ENCODE data around the gene ARSK. TPM values are rescaled to one million over a fixed set of nuclear protein-coding genes. Genes with fewer than 3 reads are reported as not detected.
"Not testable (repeated sequence)": the region's sequence is repeated elsewhere in the genome, so short reads cannot be mapped to it uniquely, and the experiment has no call there.

Gene ARSK
- total RNA-seq, 1 experiment from 2014 or later = 11.0 TPM

DNA sequence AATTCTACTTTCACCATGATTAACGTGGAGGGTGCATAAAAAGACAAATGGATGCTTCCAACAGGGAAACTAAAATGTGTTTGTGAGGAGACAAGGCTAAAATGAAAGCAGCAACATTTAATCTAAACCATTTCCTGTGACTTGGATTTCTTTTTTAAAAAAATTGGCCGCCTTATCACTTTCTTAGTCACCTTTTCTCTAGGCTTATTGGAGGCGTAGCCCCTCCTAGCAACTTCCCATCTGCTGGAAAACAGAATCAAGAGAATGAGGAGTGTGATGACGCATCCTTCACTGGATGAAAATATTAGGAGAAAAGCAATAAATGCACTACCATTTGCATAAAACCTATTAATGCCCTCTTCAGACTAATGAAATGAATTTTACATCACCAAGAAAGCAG lies 64.2 kb downstream of the ARSK start:
- DNase-seq (ENCODE audit: low spot score) = no peak

DNA sequence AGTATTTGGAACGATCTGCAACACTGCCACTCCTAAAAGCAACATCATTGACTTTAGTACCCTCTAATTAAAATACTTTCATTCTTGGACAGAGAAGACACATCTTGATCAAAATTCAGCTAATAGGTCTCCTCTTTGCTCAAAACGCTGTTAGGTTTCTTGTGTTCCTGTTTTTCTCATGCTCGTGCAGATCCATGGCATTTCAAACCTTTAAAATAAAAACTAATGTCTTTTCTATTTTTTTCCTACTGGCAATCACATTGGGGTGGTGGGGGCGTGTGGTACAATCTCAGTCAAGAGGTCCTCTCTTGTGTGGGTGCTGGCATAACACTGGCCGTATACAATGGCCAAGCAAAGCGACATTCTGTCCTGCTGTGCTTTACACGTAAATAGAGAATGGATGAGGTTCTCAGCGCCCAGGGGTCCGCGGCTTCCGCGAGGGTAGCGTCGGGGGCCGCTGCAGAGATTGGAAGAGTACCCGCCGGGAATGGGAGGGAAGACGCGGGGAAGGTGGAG lies 64.7 kb downstream of the ARSK start:
- in situ Hi-C loops (cut with HindIII; ENCODE audit: low sequenced_read_pairs) = no loop called here

More for the DNA sequence above, 64.2 kb downstream of the ARSK start:
- in situ Hi-C loops (cut with HindIII; ENCODE audit: low sequenced_read_pairs) = no loop called here

DNA sequence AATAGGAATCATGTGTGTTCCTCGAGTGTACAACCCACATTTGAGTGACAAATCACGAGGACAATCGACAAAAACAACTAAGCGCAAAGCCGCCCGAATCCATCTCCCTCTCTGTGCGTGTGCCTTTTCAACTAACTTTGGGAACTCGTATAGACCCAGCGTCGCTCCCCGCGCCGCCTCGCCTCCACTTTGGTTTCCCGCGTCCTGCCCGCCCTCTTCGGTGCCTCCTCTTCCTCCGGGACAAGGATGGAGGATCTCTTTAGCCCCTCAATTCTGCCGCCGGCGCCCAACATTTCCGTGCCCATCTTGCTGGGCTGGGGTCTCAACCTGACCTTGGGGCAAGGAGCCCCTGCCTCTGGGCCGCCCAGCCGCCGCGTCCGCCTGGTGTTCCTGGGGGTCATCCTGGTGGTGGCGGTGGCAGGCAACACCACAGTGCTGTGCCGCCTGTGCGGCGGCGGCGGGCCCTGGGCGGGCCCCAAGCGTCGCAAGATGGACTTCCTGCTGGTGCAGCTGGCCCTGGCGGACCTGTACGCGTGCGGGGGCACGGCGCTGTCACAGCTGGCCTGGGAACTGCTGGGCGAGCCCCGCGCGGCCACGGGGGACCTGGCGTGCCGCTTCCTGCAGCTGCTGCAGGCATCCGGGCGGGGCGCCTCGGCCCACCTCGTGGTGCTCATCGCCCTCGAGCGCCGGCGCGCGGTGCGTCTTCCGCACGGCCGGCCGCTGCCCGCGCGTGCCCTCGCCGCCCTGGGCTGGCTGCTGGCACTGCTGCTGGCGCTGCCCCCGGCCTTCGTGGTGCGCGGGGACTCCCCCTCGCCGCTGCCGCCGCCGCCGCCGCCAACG lies 65.3 kb downstream of the ARSK start, which contains the start of gene GPR150:
GPR150 (plus strand) TSS at position 58 of the 840 bp plus-strand sequence; CDS start at position 247, 189 bp downstream.
- DNase-seq (ENCODE audit: low spot score) = peak; percentile 30
- in situ Hi-C loops (cut with HindIII; ENCODE audit: low sequenced_read_pairs) = no loop called here

More for the DNA sequence above, 64.7 kb downstream of the ARSK start:
- DNase-seq (ENCODE audit: low spot score) = no peak

DNA sequence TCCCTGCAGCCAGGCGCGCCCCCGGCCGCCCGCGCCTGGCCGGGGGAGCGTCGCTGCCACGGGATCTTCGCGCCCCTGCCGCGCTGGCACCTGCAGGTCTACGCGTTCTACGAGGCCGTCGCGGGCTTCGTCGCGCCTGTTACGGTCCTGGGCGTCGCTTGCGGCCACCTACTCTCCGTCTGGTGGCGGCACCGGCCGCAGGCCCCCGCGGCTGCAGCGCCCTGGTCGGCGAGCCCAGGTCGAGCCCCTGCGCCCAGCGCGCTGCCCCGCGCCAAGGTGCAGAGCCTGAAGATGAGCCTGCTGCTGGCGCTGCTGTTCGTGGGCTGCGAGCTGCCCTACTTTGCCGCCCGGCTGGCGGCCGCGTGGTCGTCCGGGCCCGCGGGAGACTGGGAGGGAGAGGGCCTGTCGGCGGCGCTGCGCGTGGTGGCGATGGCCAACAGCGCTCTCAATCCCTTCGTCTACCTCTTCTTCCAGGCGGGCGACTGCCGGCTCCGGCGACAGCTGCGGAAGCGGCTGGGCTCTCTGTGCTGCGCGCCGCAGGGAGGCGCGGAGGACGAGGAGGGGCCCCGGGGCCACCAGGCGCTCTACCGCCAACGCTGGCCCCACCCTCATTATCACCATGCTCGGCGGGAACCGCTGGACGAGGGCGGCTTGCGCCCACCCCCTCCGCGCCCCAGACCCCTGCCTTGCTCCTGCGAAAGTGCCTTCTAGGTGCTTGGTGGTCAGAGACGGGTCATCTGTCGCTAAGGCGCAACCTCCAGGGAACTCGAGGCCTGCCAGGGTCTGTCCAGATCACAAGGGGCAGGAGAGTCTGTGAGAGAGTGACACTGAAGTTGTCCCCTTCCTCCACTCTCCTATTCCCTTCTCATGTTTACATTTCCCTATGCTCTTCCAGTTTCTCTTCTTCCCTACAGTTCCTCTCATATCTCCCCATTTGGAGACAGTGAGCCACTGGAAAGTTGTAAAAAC lies 66.3 kb downstream of the ARSK start:
- in situ Hi-C loops (cut with HindIII; ENCODE audit: low sequenced_read_pairs) = no loop called here
- DNase-seq (ENCODE audit: low spot score) = peak; percentile 29

DNA sequence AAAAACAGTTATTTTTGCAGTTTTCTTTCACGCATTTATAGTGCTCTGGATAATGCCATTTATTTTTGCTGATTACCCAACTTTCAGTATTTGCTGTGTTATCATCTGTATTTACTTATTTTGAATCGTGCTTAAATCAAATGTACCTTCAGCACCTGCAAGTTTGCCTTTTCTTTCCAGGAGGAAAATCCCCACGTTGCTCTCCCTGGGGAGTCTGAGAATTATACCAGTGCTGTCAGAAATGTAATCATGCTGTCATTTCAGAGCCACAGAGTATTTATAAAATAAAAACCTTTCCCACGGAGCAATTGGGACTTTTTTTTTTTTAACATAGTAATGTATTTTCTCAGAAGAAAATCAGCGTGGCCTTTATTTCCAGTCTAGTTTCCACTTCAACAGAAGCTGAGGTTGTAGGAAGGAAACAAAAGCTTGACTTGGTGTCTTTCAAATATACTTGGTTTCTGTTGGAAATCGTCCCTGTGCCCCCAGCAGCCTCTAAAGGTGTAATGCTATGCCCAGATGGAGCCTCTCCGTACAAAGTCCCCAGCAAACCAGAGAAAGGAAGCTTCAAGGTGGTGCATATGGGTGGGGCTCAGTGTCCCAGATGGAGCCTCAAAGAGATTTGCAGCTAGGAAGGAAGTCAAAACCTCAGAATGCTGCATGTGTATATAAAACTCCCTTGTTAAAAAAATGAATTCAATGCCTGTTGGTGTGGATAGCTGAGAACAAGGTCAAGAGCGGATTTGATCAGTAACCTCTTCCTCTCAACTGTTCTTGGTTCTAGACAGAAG lies 67.1 kb downstream of the ARSK start:
- in situ Hi-C loops (cut with HindIII; ENCODE audit: low sequenced_read_pairs) = no loop called here
- DNase-seq (ENCODE audit: low spot score) = peak; percentile 34

DNA sequence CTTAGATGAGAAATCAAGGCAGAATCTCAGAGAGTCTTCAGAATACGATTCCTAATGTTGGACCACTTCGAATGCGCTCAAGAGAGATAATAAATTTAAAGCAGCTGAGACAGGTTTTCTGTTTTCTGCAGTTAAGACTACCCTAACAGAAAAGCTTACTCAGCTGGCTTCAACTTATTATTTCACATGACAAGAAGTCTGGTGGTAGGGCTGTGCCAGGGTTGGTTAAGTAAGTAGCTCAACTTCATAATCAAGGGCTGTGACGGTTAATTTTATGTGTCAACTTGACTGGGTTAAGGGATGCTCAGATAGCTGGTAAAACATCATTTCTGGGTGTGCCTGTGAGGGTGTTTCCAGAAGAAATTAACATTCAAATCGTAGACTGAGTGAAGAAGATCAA lies 68.8 kb downstream of the ARSK start:
- DNase-seq (ENCODE audit: low spot score) = no peak
- in situ Hi-C loops (cut with HindIII; ENCODE audit: low sequenced_read_pairs) = no loop called here

DNA sequence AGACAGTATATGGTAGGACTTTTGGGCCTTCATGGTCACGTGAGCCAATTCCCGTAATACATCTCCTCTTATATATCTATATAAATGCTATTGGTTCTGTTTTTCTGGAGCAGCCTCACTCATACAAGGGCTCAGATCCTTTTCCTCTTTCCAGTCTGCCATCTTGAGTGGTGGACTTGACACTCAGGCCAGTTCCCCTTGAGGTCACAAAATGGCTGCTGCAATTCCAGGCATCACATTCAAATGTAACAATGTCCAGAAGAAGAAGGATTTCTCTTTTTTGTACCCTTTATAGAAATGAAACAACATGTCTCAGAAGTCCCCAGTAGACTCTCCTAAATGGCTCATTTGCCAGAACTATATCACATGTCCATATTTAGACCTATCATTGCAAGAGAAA lies 69.5 kb downstream of the ARSK start:
- DNase-seq (ENCODE audit: low spot score) = no peak
- in situ Hi-C loops (cut with HindIII; ENCODE audit: low sequenced_read_pairs) = no loop called here

DNA sequence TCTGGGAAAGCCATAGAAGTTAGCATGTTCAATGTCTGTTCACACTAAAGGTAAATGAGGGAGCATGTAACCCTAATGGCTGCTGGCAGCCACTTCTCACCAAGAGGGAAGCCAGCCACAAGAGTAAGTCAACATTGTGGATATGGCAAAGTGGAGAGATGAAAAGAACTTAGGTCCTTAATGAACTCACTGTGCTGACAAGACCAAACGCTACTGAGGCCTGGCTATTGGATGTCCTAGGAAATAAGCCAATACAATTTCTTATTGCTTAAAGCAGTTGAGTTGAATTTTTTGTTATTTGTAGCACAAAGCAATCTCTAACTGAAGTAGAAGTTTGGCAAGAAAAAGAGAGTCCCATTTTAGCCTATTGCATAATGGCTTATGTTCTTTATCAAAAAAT lies 71.8 kb downstream of the ARSK start:
- in situ Hi-C loops (cut with HindIII; ENCODE audit: low sequenced_read_pairs) = no loop called here
- DNase-seq (ENCODE audit: low spot score) = no peak

DNA sequence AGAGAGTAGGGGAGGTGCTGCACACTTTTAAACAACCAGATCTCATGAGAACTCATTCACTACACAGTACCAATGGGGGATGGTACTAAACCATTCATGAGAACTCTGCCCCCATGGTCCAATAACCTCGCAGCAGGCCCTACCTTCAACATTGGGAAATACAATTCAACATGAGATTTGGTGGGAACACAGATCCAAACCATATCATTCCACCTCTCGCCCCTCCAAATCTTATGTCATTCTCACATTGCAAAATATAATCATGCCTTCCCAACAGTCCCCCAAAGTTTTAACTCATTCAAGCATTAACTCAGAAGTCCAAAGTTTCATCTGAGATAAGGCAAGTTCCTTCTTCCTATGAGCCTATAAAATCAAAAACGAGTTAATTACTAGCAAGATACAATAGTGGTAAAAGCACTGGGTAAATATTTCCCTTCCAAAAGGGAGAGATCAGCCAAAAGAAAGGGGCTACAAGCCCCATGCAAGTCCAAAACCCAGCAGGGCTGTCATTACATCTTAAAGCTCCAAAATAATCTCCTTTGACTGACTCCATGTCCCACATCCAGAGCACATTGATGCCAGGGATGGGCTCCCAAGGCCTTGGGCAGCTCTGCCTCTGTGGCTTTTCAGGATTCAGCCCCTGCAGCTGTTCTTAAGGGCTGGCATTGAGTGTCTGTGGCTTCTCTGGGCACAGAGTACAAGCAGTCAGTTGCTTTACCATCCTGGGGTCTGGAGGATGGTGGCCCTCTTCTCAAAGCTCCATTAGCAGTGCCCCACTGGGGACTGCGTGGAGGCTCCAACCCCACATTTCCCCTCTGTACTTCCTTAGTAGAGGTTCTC lies 73.3 kb downstream of the ARSK start:
- DNase-seq (ENCODE audit: low spot score) = no peak
- in situ Hi-C loops (cut with HindIII; ENCODE audit: low sequenced_read_pairs) = no loop called here

DNA sequence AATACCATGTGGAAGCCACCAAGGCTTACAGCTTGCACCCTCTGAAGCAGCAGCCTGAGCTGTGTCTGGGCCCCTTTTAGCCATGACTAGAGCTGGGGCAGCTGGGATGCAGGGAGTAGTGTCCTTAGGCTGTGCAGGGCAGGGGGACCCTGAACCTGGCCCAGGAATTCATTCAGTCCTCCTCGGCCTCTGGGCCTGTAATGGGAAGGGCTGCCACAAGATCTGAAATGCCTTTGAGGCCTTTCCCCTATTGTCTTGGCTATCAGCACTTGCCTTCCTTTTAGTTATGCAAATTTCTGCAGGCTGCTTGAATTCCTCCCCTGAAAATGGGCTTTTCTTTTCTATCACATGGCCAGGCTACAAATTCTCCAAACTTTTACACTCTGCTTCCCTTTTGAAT lies 74.0 kb downstream of the ARSK start:
- in situ Hi-C loops (cut with HindIII; ENCODE audit: low sequenced_read_pairs) = no loop called here
- DNase-seq (ENCODE audit: low spot score) = no peak

DNA sequence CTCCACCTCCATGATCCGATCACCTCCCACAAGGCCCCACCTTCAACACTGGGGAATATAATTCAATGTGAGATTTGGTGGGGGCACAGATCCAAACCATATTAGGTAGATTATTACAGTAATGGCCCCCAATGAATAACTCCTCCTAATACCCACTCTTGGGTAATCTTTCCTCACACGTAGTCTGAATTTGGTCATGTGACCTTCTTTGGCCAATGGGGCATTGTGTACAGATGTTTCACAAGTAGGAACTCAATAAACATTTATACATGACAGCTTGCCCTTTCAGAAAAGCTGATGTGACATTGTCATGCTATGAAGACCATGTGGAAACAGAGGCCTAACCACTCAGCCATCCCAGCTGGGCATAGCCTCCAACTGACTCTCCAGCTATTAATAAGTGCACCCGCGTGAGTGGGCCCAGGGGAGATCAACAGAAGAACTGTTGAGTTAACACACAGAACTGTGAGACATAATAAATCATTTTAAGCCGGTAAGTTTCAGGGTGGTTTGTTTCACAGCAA lies 75.6 kb downstream of the ARSK start:
- in situ Hi-C loops (cut with HindIII; ENCODE audit: low sequenced_read_pairs) = no loop called here
- no peak for DNase-seq (ENCODE audit: low spot score)

DNA sequence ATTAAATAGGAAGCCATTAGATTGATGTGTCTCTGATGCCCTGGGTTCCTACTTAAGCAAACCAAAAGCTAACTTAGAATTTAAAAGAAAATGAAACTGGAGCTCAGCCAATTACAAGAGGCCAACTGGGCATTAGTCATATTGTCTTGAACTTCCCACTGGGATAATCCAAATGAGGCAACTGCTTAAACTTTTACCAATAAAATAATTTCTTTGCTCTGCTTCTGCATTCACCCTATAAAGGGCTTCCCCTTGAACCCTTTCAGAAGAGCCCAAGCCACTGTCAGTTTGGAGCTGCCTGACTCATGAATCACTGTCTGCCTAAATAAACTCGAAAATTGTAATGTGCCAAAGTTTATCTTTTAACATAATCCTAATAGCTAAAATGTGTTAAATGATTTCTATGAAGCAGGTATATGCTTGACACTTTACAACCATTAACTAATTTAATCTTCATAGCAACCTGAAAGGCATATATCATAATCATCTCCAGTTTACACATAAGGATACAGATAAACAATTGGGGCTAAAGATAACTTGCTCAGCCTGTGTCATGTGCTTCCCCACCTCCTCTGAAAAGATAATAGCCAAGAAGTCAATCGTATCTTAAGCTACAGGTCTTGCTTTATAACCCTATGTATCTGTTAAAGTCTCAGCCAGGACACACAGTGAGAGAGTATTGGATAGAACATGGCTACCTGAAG lies 76.5 kb downstream of the ARSK start:
- no peak for DNase-seq (ENCODE audit: low spot score)
- in situ Hi-C loops (cut with HindIII; ENCODE audit: low sequenced_read_pairs) = no loop called here

DNA sequence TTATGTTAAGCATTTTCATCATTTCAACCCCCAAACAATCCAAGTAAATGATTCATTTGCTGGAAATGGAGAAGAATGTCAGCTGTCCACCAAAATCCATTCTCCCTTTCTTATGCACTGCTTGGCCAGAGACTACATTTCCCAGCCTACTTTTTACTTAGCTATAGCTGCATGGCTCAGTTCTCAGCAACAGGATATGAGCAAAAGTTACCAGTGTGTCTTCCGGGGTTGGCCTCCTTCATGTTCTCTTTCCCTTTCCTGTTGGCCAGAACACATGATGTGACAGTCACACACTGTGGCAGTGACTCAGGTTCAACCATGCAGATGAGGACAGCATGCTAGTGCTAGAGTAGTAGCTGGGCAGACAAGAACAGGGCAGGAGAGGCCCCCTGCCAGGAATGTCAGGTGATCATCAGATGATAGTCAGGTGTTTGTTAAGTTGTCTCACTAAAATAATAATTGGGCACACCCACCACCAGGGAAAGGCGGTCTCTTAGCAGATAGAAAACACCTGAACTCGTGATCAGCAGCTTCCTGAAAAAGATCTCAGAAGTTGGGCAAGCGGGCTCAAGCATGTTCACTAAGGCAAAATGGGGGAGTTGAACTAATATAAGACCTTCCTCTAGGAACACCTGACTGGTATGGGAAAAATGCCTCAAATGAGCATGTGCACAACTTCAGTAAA lies 77.2 kb downstream of the ARSK start:
- in situ Hi-C loops (cut with HindIII; ENCODE audit: low sequenced_read_pairs) = no loop called here
- DNase-seq (ENCODE audit: low spot score) = no peak

DNA sequence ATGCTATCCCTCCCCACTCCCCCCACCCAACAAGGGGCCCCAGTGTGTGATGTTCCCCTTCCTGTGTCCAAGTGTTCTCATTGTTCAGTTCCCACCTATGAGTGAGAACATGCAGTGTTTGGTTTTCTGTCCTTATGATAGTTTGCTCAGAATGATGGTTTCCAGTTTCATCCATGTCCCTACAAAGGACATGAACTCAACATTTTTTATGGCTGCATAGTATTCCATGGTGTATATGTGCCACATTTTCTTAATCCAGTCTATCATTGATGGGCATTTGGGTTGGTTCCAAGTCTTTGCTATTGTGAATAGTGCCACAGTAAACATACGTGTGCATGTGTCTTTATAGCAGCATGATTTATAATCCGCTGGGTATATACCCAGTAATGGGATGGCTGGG lies 78.0 kb downstream of the ARSK start:
- DNase-seq (ENCODE audit: low spot score); in situ Hi-C loops (cut with HindIII; ENCODE audit: low sequenced_read_pairs): not testable (repeated sequence)

DNA sequence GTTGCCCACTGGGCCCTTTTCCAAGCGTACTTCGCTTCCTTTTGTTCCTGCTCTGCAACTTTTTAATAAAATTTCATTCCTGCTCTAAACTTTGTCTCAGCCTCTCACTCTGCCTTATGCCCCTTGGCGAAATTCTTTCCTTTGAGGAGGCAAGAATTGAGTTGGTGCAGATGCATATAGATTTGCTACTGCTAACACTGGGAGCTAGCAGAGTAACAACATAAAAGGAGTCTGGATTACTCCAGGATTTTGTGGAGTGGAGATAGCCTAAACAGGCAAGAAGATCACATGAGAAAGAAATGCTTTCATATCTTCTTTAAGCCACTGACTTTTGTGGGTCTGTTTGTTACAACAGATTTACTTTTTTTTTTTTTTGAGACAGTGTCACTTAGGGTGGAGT lies 78.8 kb downstream of the ARSK start:
- no peak for DNase-seq (ENCODE audit: low spot score)
- in situ Hi-C loops (cut with HindIII; ENCODE audit: low sequenced_read_pairs) = no loop called here

DNA sequence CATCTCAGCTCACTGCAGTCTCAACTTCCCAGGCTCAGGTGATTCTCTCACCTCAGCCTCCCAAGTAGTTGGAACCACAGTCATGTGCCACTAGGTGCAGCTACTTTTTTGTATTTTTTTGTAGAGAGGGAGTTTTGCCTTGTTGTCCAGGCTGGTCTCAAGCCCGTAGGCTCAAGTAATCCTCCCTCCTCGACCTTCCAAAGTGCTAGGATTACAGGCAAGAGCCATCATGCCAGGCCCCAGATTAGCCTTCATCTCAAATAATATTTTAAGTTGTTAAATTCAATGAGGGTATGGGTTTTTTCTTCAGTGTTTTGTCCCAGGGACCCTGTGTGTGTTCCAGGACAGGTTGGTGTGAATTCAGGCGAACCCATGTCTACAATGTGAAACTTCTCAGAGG lies 79.2 kb downstream of the ARSK start:
- no peak for DNase-seq (ENCODE audit: low spot score)
- in situ Hi-C loops (cut with HindIII; ENCODE audit: low sequenced_read_pairs) = no loop called here

DNA sequence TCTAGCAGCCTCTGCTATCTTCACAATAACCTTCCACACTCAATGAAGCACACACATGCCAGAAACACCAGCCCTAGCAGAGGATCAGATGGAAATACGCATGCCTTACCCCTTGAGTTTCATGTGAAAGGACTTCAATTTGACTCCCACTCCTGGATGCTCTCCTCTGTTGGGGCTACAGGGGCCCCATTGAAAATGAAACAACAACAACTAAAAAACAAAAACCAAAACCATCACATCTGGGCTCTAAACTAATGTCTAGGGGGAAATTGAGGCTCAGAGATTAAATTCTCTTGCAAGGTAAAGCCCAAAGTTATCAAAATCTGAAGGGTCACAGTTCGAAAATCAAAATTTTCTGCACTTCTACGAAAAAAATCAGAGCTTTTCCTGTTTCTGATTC lies 83.7 kb downstream of the ARSK start:
- DNase-seq (ENCODE audit: low spot score) = no peak
- in situ Hi-C loops (cut with HindIII; ENCODE audit: low sequenced_read_pairs) = no loop called here
